Measurements from ENCODE around the gene LIMK2.
A peak's percentile ranks its signal among the peaks of the same experiment; 100 is the strongest.
"Not testable (repeated sequence)": the region's sequence is repeated elsewhere in the genome, so short reads cannot be mapped to it uniquely, and the experiment has no call there.

The LIMK2 gene

GRCh38 chr22:31244046-31244942 lies 32.2 kb downstream of the LIMK2 start:
- peak; percentile 55 for DNase-seq (ENCODE audit: low read depth)

DNA sequence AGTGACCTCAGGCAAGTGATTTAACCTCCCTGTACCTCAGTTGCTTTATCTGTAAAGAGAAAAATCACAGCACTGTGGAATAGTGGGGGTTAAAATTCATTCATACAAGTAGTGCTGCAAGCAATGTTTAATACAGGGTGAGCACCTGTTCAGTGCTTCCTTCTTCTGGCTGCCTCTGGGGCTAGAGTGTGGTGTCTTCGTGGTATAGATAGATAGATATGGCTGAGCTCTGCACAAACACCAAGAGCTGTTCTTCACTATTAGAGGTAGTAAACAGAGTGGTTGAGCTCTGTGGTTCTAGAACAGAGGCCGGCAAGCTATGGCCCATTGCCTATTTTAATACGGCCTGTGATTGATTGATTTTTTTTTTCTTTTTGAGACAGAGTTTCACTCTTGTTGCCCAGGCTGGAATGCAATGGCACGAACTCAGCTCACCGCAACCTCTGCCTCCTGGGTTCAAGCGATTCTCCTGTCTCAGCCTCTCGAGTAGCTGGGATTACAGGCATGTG lies 32.9 kb downstream of the LIMK2 start:
- DNase-seq (ENCODE audit: low read depth), result no peak

DNA sequence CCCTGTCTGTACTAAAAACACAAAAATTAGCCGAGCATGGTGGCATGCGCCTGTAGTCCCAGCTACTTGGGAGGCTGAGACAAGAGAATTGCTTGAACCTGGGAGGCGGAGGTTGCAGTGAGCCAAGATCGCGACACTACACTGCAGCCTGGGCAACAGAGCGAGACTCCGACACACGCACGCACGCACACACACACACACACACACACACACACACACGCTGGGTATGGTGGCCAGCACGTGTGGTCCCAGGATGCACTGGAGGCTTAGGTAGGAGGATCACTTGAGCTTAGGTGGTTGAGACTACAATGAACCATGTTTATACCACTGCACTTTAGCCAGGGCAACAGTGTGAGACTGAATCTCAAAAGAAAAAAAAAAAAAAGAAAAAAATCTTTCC lies 33.9 kb downstream of the LIMK2 start:
- DNase-seq (ENCODE audit: low read depth), result not testable (repeated sequence)

DNA sequence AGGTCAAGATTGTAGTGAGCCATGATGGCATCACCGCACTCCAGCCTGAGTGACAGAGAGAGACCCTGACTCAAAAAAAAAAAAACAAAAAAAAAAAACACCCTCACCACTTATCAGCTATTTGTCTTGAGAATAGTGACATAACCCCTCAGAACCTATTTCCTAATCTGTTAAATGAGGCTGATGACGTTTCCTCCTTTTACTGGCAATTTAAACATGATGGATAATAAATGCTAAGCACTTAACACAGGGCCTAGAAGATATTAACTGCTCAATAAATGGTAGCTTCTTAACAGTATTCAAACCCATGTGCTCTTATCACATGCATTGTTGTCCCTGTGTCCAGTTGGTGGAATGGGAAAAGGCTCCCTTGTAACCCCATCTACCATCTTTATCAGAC lies 34.6 kb downstream of the LIMK2 start:
- DNase-seq (ENCODE audit: low read depth), result no peak

GRCh38 chr22:31247726-31248125 lies 35.6 kb downstream of the LIMK2 start:
- DNase-seq (ENCODE audit: low read depth), result no peak

GRCh38 chr22:31248138-31248745 lies 36.1 kb downstream of the LIMK2 start:
- DNase-seq (ENCODE audit: low read depth), result peak; percentile 87

DNA sequence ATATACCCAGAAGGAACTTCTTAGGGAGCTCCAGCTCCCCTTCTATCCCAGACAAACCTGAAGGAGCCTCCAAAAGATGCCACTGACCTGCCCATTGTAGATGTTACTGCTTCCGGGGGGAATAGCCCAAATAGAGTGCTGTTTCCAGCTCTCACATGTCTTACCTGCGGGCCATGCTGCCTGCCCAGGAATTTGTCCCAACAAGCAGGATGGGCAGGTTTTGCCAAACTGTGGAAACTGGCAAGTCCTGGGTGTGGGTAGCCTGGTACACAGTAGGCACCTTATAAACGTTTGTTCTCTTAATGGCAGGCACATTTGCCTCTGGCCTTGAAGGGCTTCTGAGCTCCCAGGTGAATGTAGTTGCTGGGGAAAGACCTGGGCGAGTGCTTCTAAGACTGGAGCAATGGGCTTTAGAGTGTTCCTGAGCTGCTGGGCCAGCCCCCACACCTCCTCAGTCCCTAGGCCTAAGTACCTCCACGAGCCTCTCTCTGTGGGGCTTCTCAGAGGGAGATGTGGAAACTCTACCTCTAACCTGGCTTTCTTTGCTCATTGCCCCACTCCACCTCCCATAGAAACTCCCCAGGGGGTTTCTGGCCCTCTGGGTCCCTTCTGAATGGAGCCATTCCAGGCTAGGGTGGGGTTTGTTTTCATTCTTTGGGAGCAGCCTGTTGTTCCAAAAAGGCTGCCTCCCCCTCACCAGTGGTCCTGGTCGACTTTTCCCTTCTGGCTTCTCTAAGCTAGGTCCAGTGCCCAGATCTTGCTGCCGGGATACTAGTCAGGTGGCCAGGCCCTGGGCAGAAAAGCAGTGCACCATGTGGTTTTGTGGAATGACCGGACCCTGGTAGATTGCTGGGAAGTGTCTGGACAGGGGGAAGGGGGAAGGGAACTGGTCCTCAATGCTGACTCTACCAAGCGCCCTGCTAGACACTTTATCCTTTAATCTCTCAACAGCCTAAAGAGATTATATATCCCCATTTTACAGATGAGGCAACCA lies 37.2 kb downstream of the LIMK2 start:
- no peak for DNase-seq (ENCODE audit: low read depth)

GRCh38 chr22:31250740-31251600 lies 38.9 kb downstream of the LIMK2 start:
- peak; percentile 12 for DNase-seq (ENCODE audit: low read depth)

GRCh38 chr22:31253949-31254348 lies 41.9 kb downstream of the LIMK2 start:
- no peak for DNase-seq (ENCODE audit: low read depth)

- no peak for DNase-seq (ENCODE audit: low read depth)
These were observed 47.8 kb downstream of the LIMK2 start for GRCh38 chr22:31259798-31260473.

- DNase-seq (ENCODE audit: low read depth), result no peak
These were observed 48.4 kb downstream of the LIMK2 start for GRCh38 chr22:31260474-31260856.

DNA sequence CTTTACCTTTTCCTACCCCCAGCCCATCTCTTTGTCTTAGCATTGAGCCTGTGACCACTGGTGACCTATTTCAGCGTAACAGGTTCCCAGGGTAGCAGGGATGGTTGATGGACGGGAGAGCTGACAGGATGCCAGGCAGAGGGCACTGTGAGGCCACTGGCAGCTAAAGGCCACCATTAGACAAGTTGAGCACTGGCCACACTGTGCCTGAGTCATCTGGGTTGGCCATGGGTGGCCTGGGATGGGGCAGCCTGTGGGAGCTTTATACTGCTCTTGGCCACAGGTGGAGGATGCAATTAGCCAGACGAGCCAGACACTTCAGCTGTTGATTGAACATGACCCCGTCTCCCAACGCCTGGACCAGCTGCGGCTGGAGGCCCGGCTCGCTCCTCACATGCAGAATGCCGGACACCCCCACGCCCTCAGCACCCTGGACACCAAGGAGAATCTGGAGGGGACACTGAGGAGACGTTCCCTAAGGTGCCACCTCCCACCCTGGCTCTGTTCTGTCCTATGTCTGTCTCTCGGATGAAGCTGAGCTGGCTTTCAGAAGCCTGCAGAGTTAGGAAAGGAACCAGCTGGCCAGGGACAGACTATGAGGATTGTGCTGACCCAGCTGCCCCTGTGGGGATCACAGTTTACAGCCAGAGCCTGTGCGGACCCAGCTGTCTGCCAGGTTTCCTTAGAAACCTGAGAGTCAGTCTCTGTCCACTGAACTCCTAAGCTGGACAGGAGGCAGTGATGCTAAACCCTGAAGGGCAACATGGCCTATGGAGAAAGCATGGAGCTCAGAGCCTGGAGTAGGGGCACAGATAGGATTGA lies 50.4 kb downstream of the LIMK2 start:
- DNase-seq (ENCODE audit: low read depth), result no peak

- no peak for DNase-seq (ENCODE audit: low read depth)
These were observed 52.0 kb downstream of the LIMK2 start for GRCh38 chr22:31263896-31264640.

DNA sequence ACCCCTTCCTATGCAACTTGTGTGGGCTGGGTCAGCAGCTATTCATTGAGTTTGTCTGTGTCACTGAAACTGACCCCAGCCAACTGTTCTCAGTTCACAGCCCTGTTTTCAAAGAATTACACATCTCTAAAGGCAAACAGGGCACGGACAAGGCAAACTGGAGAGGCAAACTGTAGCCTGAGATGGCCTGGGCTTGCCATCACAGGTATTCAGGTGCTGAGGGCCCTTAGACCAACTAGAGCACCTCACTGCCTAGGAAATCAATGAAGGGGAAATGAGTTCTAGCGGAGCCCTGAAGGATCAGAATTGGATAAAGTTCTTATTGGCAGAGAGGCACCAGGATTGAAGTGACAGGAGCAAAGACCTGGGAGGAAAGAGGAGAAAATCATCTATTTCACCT lies 56.2 kb downstream of the LIMK2 start:
- no peak for DNase-seq (ENCODE audit: low read depth)

DNA sequence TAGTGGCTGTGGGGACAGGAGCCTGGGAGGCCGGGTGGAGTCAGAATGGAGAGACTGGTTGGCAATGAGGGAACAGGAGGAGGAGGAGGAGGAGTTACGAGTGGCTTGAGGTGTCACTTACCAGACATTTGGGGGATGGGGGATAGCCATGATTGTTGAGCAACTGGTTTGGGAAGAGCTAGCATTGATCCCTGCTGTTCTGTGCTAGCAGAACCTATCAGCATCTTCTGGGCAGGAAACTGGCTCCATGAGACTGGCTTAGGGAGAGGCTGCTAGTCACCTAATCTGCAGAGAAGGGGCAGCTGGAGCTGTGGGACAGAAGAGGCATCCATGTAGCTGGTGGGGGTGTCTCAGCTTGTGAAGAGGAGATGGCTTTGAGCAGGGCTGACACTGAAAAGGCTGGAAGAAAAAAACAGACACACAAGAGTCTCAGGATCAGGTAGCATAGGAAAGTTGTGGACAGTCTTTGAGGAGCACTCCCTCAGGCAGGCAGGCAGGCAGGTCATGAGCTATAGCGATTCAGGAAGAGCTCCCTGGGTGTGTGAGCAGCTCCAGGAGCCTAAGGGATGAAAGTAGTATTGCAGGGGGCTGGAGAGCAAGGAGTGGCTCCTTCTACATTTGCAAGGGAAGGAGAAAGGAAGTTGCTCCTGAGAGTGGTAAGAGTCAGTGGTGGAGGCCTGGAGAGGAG lies 57.9 kb downstream of the LIMK2 start:
- DNase-seq (ENCODE audit: low read depth), result no peak

DNA sequence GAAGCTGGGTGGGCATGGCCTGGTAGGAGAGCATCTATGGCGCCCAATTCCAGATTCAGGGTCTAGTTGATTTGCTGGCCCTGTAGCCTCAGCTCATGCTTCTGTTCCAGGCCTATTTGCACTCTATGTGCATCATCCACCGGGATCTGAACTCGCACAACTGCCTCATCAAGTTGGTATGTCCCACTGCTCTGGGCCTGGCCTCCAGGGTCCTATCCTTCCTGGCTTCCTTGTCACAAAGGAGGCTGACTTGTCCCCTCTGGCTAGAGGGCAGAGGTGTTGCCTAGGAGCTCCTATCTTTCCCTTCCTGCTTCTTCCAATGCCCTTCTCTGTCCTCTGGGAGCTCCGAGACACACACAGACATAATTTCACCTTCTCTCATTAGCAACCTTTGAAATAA lies 58.9 kb downstream of the LIMK2 start:
- DNase-seq (ENCODE audit: low read depth), result no peak

GRCh38 chr22:31271485-31271884 lies 59.4 kb downstream of the LIMK2 start:
- no peak for DNase-seq (ENCODE audit: low read depth)
